ENCODE measurements around the gene FOXL3.
"Not testable (repeated sequence)": the region's sequence is repeated elsewhere in the genome, so short reads cannot be mapped to it uniquely, and the experiment has no call there.

Gene FOXL3

DNA sequence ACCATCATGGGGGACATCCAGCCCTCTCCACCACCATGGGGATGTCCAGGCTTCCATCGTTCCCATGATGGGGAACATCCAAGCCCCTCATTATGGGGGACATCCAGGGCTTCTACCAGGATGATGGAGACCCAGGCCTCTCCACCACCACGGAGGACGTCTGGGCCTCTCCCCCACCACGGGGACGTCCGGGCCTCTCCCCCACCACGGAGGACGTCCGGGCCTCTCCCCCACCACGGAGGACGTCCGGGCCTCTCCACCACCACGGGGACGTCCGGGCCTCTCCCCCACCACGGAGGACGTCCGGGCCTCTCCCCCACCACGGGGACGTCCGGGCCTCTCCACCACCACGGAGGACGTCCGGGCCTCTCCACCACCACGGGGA lies 46.2 kb downstream of the FOXL3 start:
- H3K4me3 ChIP-seq (ENCODE audit: extremely low read depth, insufficient read depth, low read length, poor library complexity, severe bottlenecking); H3K27ac ChIP-seq (ENCODE audit: low read depth, low read length, severe bottlenecking): not testable (repeated sequence)
- WGBS, 2 experiments (ENCODE audit: insufficient coverage in 2 of 2): 86 to 100% methylated on average over 3 to 7 of the region's 25 CpGs

DNA sequence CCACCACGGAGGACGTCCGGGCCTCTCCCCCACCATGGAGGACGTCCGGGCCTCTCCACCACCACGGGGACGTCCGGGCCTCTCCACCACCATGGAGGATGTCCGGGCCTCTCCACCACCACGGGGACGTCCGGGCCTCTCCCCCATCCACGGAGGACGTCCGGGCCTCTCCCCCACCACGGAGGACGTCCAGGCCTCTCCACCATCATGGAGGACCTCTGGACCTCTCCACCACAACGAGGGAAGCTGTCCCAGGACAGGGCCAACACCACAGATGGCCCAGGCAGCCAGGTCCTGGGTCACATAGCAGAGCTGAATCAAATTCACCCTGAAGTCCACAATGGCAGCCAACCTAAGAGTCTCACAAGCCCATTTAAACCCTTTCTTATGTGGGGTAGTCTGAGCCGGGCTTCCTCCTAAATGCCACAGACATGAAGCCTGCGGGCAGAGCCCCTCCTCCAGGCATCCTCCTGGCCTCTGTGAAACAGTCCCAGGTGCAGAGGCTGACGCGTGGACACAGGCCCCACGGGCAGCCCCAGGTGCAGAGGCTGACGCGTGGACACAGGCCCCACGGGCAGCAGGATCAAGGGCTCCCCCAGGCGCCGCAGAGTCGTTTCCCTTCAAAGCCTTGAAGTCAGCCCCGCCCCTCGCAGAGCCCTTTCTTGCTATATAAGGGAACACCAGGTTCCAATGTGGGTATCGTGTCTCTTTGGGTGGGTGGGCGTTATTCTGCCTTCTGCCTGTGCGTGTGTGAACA lies 47.0 kb downstream of the FOXL3 start:
- H3K4me1 ChIP-seq (ENCODE audit: control insufficient read depth, insufficient read depth, low read length, poor library complexity, severe bottlenecking): peaks cover 7% of the 10 kb centered on the region
- no peaks in the 10 kb centered on the region for H3K36me3 ChIP-seq (ENCODE audit: control insufficient read depth, insufficient read depth, low read length)
- no peak overlapping the region for H3K27ac ChIP-seq (ENCODE audit: low read depth, low read length, severe bottlenecking)
- H3K4me3 ChIP-seq (ENCODE audit: extremely low read depth, insufficient read depth, low read length, poor library complexity, severe bottlenecking): no peak overlapping the region
- H3K9me3 ChIP-seq (ENCODE audit: control insufficient read depth, low read length): no peaks in the 10 kb centered on the region
- 80 to 86% methylated on average over 17 to 29 of the region's 34 CpGs for WGBS, 2 experiments (ENCODE audit: insufficient coverage in 2 of 2)

More for the DNA sequence above, 46.2 kb downstream of the FOXL3 start:
- H3K4me1 ChIP-seq (ENCODE audit: control insufficient read depth, insufficient read depth, low read length, poor library complexity, severe bottlenecking); H3K36me3 ChIP-seq (ENCODE audit: control insufficient read depth, insufficient read depth, low read length); H3K9me3 ChIP-seq (ENCODE audit: control insufficient read depth, low read length): not testable (repeated sequence)

DNA sequence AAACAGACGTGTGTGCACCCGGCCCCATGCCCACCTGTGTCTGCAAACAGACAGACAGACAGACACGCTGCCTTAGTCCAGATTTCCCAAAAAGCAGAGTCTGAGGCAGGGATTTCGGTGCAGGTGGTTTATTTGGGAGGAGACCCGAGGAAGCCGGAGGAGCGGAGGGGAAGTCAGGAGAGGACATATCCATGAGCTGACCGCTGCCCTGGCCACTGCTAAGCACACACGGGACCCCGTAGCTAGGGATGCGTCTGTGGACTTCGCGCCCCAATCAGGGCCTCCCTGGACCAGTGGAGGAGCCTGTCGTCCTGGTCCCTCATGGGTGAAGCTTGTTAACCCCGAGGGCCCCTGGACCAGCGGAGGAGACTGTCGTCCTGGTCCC lies 47.6 kb downstream of the FOXL3 start:
- Histone ChIP-seq H3K27ac (ENCODE audit: low read depth, low read length, severe bottlenecking) (no peak overlapping the region), H3K36me3 (ENCODE audit: control insufficient read depth, insufficient read depth, low read length) (no peaks in the 10 kb centered on the region), H3K4me1 (ENCODE audit: control insufficient read depth, insufficient read depth, low read length, poor library complexity, severe bottlenecking) (peaks cover 7% of the 10 kb centered on the region), H3K9me3 (ENCODE audit: control insufficient read depth, low read length) (no peaks in the 10 kb centered on the region), H3K4me3 (ENCODE audit: extremely low read depth, insufficient read depth, low read length, poor library complexity, severe bottlenecking) (no peak overlapping the region)
- 84 to 93% methylated on average over 15 to 17 of the region's 17 CpGs for WGBS, 2 experiments (ENCODE audit: insufficient coverage in 2 of 2)

DNA sequence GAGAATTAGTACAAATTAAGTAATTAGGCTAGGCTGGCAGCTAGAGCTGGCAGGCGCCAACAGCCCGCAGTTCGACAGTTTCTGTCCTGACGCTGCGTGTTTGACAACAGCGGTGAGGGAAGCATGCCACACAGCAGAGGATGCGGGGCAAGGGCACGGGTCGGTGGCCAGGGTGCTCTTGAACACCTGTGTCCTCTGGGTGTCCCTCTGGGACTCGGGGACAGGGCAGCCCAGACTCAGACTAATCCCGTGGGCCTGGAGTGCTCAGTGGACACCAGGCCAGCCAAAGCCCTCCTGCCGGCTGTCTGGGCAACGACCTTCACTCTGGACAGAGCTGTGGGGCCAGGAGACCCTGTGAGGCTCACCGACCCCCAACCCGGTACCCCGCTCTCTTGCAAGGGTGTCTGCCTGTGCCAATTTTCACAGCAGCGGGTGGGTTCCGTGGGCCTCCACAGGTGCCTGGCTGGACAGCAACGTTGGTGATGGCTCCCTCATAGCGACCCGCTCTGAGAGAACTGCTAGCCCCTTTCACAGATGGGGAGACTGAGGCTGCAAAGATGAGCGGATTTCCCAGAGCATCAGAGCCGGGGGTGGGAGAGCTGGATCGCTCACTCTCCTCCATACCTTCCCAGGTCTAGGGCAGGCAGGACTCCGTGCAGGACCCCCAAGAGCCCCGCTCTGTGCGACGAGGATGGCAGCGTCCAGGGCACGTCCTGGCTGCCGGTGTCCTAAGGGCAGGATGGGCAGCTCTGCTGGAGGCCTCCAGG lies 48.5 kb downstream of the FOXL3 start:
- Histone ChIP-seq H3K27ac (ENCODE audit: low read depth, low read length, severe bottlenecking) (no peak overlapping the region), H3K9me3 (ENCODE audit: control insufficient read depth, low read length) (no peaks in the 10 kb centered on the region), H3K4me3 (ENCODE audit: extremely low read depth, insufficient read depth, low read length, poor library complexity, severe bottlenecking) (no peak overlapping the region), H3K4me1 (ENCODE audit: control insufficient read depth, insufficient read depth, low read length, poor library complexity, severe bottlenecking) (no peaks in the 10 kb centered on the region), H3K36me3 (ENCODE audit: control insufficient read depth, insufficient read depth, low read length) (no peaks in the 10 kb centered on the region)
- 93 to 94% methylated on average over 31 of the region's 31 CpGs for WGBS, 2 experiments (ENCODE audit: insufficient coverage in 2 of 2)

DNA sequence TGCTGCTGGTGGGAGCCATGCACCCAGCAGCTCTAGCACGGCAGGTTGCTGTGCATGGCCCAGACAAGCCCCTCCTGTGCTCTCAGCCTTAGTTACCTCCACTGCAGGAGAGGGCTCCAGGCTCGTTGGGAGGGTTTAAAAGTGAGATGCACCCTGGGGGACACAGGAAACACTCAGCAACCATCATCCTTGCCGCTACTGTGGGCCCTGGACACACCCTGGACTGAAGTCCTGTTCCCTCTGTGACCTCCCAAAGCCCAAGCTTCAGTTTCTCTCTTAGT lies 49.0 kb downstream of the FOXL3 start:
- Histone ChIP-seq H3K9me3 (ENCODE audit: control insufficient read depth, low read length) (no peaks in the 10 kb centered on the region), H3K4me1 (ENCODE audit: control insufficient read depth, insufficient read depth, low read length, poor library complexity, severe bottlenecking) (no peaks in the 10 kb centered on the region), H3K27ac (ENCODE audit: low read depth, low read length, severe bottlenecking) (no peak overlapping the region), H3K4me3 (ENCODE audit: extremely low read depth, insufficient read depth, low read length, poor library complexity, severe bottlenecking) (no peak overlapping the region), H3K36me3 (ENCODE audit: control insufficient read depth, insufficient read depth, low read length) (no peaks in the 10 kb centered on the region)
- WGBS, 2 experiments (ENCODE audit: insufficient coverage in 2 of 2): 71 to 100% methylated on average over 2 of the region's 3 CpGs

DNA sequence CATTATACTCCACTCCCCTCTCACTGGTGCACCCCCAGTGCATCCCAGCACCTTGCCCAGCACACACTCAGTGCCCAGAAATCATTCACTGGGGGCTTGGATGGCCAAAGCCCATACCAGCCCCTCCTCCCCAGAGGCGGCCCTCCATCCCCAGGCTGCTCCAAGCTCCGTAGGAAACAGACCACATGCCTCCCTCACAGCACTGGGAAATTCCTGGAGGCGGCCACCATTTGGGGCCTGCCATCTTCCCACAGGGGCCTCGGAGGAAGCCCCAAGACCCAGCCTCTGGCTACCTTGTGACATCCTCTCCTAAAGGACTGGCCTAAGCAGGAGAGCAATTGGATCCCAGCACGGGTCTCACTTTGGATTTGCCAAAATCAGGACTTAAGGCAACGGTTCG lies 49.7 kb downstream of the FOXL3 start:
- 86 to 90% methylated on average over 4 to 7 of the region's 7 CpGs for WGBS, 2 experiments (ENCODE audit: insufficient coverage in 2 of 2)
- Histone ChIP-seq H3K27ac (ENCODE audit: low read depth, low read length, severe bottlenecking) (no peak overlapping the region), H3K4me3 (ENCODE audit: extremely low read depth, insufficient read depth, low read length, poor library complexity, severe bottlenecking) (no peak overlapping the region)

DNA sequence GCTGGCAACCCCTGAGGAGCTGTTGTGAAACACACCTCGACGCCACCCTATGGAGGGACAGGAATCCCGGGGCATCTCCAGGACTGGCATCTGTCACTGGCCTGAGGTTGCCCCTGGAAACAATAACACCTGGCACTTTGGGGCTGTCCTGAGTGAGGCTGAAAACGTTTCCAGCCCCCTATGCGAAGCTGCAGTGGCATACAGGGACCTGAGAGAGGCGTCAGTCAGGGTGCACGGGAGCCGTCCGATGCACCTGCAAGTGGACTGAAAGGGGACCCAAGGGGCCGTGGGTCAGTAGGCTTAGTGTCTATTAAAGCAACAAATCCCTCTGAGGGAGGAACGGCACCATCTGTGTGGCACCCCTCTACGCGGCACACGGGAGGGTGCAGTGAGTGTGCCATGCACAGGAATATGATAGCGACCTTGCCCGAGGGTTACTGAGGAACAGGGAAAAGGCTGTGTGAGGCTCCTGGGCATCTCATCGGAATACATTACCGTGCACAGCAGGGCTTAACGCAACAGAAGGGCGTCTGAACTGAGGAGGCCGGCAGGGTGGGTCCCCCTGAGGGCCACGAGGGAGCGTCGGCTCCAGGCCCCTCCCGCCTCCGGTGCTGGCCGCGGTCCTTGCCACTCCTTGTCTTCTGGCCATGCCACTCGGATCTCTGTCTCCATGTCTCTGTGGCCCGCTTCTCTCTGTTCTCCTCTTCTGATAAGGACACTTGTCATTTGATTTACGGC lies 50.4 kb downstream of the FOXL3 start:
- no peaks in the 10 kb centered on the region for H3K9me3 ChIP-seq (ENCODE audit: control insufficient read depth, low read length)
- H3K4me1 ChIP-seq (ENCODE audit: control insufficient read depth, insufficient read depth, low read length, poor library complexity, severe bottlenecking): no peaks in the 10 kb centered on the region
- no peak overlapping the region for H3K27ac ChIP-seq (ENCODE audit: low read depth, low read length, severe bottlenecking)
- H3K4me3 ChIP-seq (ENCODE audit: extremely low read depth, insufficient read depth, low read length, poor library complexity, severe bottlenecking): no peak overlapping the region
- no peaks in the 10 kb centered on the region for H3K36me3 ChIP-seq (ENCODE audit: control insufficient read depth, insufficient read depth, low read length)
- WGBS, 2 experiments (ENCODE audit: insufficient coverage in 2 of 2): 84 to 85% methylated on average over 31 of the region's 31 CpGs

More for the DNA sequence above, 49.7 kb downstream of the FOXL3 start:
- no peaks in the 10 kb centered on the region for H3K4me1 ChIP-seq (ENCODE audit: control insufficient read depth, insufficient read depth, low read length, poor library complexity, severe bottlenecking)
- no peaks in the 10 kb centered on the region for H3K9me3 ChIP-seq (ENCODE audit: control insufficient read depth, low read length)
- H3K36me3 ChIP-seq (ENCODE audit: control insufficient read depth, insufficient read depth, low read length): no peaks in the 10 kb centered on the region

Measured in mesodermal cell (in vitro differentiated cells).